Astrocyte (in vitro differentiated cells and primary cell): ENCODE results near the gene FIGN. TPM values are rescaled to one million over a fixed set of nuclear protein-coding genes. Genes with fewer than 3 reads are reported as not detected.

ENCODE experiments used
- DNase-seq: peaks from one replicate; pipeline ENCODE4 v3.0.0-alpha.2; 2010; ENCODE audit warnings: low read depth
- FAIRE-seq: peaks from 2 replicates; lab custom pipeline; 2011; peaks lifted over from hg19 to GRCh38; lab: Jason Lieb, UNC
- H2AFZ ChIP-seq: 2 replicates; pipeline ENCODE4 v1.6.0; 2012; ENCODE audit warnings: low read depth, low read length, inconsistent platforms
- H3K27ac ChIP-seq: 2 replicates; pipeline ENCODE4 v1.5.1; 2011; ENCODE audit warnings: low read depth, low read length, inconsistent platforms
- H3K27me3 ChIP-seq: 2 replicates; pipeline ENCODE4 v1.6.0; 2011; ENCODE audit warnings: low read length, inconsistent platforms; ENCODE audit not compliant: insufficient read depth
- H3K36me3 ChIP-seq: 2 replicates; pipeline ENCODE4 v1.5.1; 2011; ENCODE audit warnings: low read length, inconsistent platforms; ENCODE audit not compliant: insufficient read depth
- H3K4me1 ChIP-seq: 2 replicates; pipeline ENCODE4 v1.5.1; 2011; ENCODE audit warnings: low read length, inconsistent platforms; ENCODE audit not compliant: insufficient read depth
- H3K4me2 ChIP-seq: 2 replicates; pipeline ENCODE4 v1.6.0; 2012; ENCODE audit warnings: low read length, inconsistent platforms
- H3K4me3 ChIP-seq: 2 replicates; pipeline ENCODE4 v1.5.1; 2011; ENCODE audit warnings: low read depth, mild to moderate bottlenecking, low read length, inconsistent platforms; ENCODE audit not compliant: insufficient read depth
- H3K79me2 ChIP-seq: 2 replicates; pipeline ENCODE4 v1.6.0; 2012; ENCODE audit warnings: mild to moderate bottlenecking, low read length, inconsistent platforms; ENCODE audit not compliant: insufficient read depth
- H3K9ac ChIP-seq: 2 replicates; pipeline ENCODE4 v1.6.0; 2012; ENCODE audit warnings: mild to moderate bottlenecking, low read length, inconsistent platforms
- H3K9me3 ChIP-seq: 2 replicates; pipeline ENCODE4 v1.5.1; 2012; ENCODE audit warnings: low read depth, mild to moderate bottlenecking, low read length, inconsistent platforms; ENCODE audit not compliant: insufficient read depth
- H4K20me1 ChIP-seq: 2 replicates; pipeline ENCODE4 v1.6.0; 2012; ENCODE audit warnings: low read length, inconsistent platforms; ENCODE audit not compliant: insufficient read depth
- H3K27ac Mint-ChIP-seq: one replicate; pipeline ENCODE4 v1.8.0; 2021; ENCODE audit warnings: mild to moderate bottlenecking, mixed read lengths; ENCODE audit not compliant: unreplicated experiment
- H3K27me3 Mint-ChIP-seq: one replicate; pipeline ENCODE4 v1.8.0; 2021; ENCODE audit warnings: low read depth, mixed read lengths; ENCODE audit not compliant: unreplicated experiment
- H3K36me3 Mint-ChIP-seq: one replicate; pipeline ENCODE4 v1.8.0; 2021; ENCODE audit warnings: low read depth, mixed read lengths; ENCODE audit not compliant: unreplicated experiment
- H3K4me1 Mint-ChIP-seq: one replicate; pipeline ENCODE4 v1.8.0; 2021; ENCODE audit warnings: low read depth, mixed read lengths; ENCODE audit not compliant: unreplicated experiment
- H3K4me3 Mint-ChIP-seq: one replicate; pipeline ENCODE4 v1.8.0; 2021; ENCODE audit warnings: mild to moderate bottlenecking, moderate library complexity, mixed read lengths; ENCODE audit not compliant: unreplicated experiment
- H3K9me3 Mint-ChIP-seq: one replicate; pipeline ENCODE4 v1.8.0; 2021; ENCODE audit warnings: mild to moderate bottlenecking, mixed read lengths; ENCODE audit not compliant: unreplicated experiment
- EZH2 ChIP-seq: IDR thresholded peaks from 2 replicates; pipeline ENCODE4 v1.6.1; 2012; ENCODE audit warnings: mild to moderate bottlenecking, low read length, inconsistent platforms; ENCODE audit not compliant: insufficient read depth
- total RNA-seq: library from RNA; stranded (reverse); gene quantifications from 2 replicates; pipeline ENCODE4 v1.2.1, GENCODE V29; 2021
- TF ChIP-seq, protein P1 (sequence below): IDR thresholded peaks from 2 replicates; pipeline ENCODE4 v1.5.1; 2011; ENCODE audit warnings: low read depth, mild to moderate bottlenecking, inconsistent platforms, low read length, moderate library complexity; ENCODE audit not compliant: insufficient read depth

Gene FIGN
- total RNA-seq, 1 donor from 2014 or later: 30.3 TPM

DNA sequence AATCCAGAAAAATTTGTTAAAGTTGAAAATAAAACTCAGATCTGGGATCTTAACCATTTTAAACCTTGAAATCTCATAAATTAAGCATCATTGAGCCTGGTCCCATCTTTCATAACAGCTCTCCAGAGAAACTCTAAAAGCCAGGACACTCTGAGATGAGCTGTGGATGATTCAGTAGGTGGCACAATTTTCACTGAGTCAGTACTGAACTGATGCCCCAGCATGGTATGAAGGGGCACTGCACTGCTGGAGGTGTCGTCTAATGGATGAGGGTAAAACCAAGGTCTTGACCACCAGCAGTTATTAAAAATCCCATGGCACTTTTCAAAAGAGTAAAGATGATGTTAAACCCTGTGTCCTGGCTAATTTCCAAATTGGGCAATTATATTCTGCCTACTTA lies 170.6 kb downstream of the FIGN start:
- Histone ChIP-seq H3K4me3 (no peak overlapping the region), H3K9me3 (no peaks in the 10 kb centered on the region), H3K79me2 (no peaks in the 10 kb centered on the region), H3K4me2 (no peak overlapping the region), H4K20me1 (no peaks in the 10 kb centered on the region), H3K9ac (no peak overlapping the region), H3K27ac (no peak overlapping the region), H3K36me3 (no peaks in the 10 kb centered on the region), H3K27me3 (no peaks in the 10 kb centered on the region), H3K4me1 (no peaks in the 10 kb centered on the region), H2AFZ (no peak overlapping the region)
- H3K4me1 Mint-ChIP-seq: peaks cover 6% of the 10 kb centered on the region
- no peak overlapping the region for H3K27ac Mint-ChIP-seq
- no peak overlapping the region for H3K4me3 Mint-ChIP-seq
- TF ChIP-seq, protein P1, sequence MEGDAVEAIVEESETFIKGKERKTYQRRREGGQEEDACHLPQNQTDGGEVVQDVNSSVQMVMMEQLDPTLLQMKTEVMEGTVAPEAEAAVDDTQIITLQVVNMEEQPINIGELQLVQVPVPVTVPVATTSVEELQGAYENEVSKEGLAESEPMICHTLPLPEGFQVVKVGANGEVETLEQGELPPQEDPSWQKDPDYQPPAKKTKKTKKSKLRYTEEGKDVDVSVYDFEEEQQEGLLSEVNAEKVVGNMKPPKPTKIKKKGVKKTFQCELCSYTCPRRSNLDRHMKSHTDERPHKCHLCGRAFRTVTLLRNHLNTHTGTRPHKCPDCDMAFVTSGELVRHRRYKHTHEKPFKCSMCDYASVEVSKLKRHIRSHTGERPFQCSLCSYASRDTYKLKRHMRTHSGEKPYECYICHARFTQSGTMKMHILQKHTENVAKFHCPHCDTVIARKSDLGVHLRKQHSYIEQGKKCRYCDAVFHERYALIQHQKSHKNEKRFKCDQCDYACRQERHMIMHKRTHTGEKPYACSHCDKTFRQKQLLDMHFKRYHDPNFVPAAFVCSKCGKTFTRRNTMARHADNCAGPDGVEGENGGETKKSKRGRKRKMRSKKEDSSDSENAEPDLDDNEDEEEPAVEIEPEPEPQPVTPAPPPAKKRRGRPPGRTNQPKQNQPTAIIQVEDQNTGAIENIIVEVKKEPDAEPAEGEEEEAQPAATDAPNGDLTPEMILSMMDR: no peak
- TF ChIP-seq EZH2: no peak
- no peak for DNase-seq
- H3K27me3 Mint-ChIP-seq: no peaks in the 10 kb centered on the region
- H3K36me3 Mint-ChIP-seq: no peaks in the 10 kb centered on the region
- no peak for FAIRE-seq
- no peaks in the 10 kb centered on the region for H3K9me3 Mint-ChIP-seq

DNA sequence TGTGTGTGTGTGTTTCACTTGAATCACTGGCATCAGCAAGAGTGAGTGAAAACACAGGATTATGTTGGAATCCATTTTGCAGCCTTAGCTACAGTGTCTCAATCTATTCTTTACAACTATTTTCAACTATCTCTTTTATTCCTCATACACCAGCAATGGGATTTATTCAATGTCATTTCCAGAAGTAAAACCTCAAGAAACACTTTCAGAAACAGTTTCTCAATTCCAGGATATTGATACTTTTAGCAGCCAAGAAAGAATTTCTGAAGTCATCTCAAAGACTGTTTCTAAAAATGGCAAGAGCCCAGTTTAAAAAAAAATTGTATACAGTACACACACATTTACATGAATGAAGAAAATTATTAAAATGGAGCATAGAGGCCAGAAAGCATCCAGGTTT lies 171.6 kb downstream of the FIGN start:
- no peak for FAIRE-seq
- DNase-seq: no peak
- Histone ChIP-seq H3K4me2 (no peak overlapping the region), H2AFZ (no peak overlapping the region), H3K4me1 (no peaks in the 10 kb centered on the region), H3K4me3 (no peak overlapping the region), H4K20me1 (no peaks in the 10 kb centered on the region), H3K9ac (no peak overlapping the region), H3K79me2 (no peaks in the 10 kb centered on the region), H3K27me3 (no peaks in the 10 kb centered on the region), H3K36me3 (no peaks in the 10 kb centered on the region), H3K27ac (no peak overlapping the region), H3K9me3 (no peaks in the 10 kb centered on the region)
- H3K27me3 Mint-ChIP-seq: no peaks in the 10 kb centered on the region
- H3K4me1 Mint-ChIP-seq: peaks cover 6% of the 10 kb centered on the region
- no peaks in the 10 kb centered on the region for H3K36me3 Mint-ChIP-seq
- no peak overlapping the region for H3K27ac Mint-ChIP-seq
- H3K9me3 Mint-ChIP-seq: no peaks in the 10 kb centered on the region
- TF ChIP-seq, protein P1: no peak
- TF ChIP-seq EZH2: no peak
- no peak overlapping the region for H3K4me3 Mint-ChIP-seq

DNA sequence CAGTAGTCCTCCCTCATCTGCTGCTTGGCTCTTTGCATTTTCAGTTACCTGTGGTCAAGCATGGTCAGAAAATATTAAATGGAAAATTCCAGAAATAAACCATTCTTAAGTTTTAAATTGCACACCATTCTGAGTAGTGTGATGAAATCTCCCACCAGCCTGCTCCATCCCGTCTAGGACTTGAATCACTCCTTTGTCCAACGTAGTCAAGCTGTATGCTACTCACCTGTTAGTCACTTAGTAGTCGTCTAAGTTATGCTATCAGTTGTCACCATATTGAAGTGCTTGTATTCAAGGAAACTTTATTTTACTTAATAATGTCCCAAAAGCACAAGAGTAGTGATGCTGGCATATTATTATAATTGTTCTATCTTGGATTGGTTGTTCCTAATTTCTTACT lies 172.5 kb downstream of the FIGN start:
- Histone ChIP-seq H3K27ac (no peak overlapping the region), H3K4me1 (no peaks in the 10 kb centered on the region), H2AFZ (no peak overlapping the region), H3K36me3 (no peaks in the 10 kb centered on the region), H3K9me3 (no peaks in the 10 kb centered on the region), H3K4me2 (no peak overlapping the region), H4K20me1 (no peaks in the 10 kb centered on the region), H3K9ac (no peak overlapping the region), H3K27me3 (no peaks in the 10 kb centered on the region), H3K4me3 (no peak overlapping the region), H3K79me2 (no peaks in the 10 kb centered on the region)
- no peak overlapping the region for H3K27ac Mint-ChIP-seq
- no peaks in the 10 kb centered on the region for H3K36me3 Mint-ChIP-seq
- DNase-seq (no peak), FAIRE-seq (no peak)
- no peaks in the 10 kb centered on the region for H3K9me3 Mint-ChIP-seq
- TF ChIP-seq, protein P1: no peak
- no peak for TF ChIP-seq EZH2
- peaks cover 6% of the 10 kb centered on the region for H3K4me1 Mint-ChIP-seq
- no peaks in the 10 kb centered on the region for H3K27me3 Mint-ChIP-seq
- no peak overlapping the region for H3K4me3 Mint-ChIP-seq
